Uterus (tissue), 4 donors: Measurements from ENCODE around the gene SOCS7. TPM values are rescaled to one million over a fixed set of nuclear protein-coding genes. Genes with fewer than 3 reads are reported as not detected.

Experiments
- DNase-seq, 2 donors: peaks; one replicate each; pipeline ENCODE4 v3.0.0-alpha.2; 2019 to 2020
- H3K27ac ChIP-seq, 2 donors: fragments of 200-600 bp; sonication (generic); 1 replicate in 1 of 2; 2 replicates in 1 of 2; pipeline ENCODE4 v1.5.1; 2016 to 2018
- H3K27me3 ChIP-seq, 2 donors: fragments of 200-600 bp; sonication (generic); one replicate each; pipeline ENCODE4 v1.5.1; 2018 to 2019; ENCODE audit warnings: control low read depth in 1 of 2
- H3K36me3 ChIP-seq, 2 donors: fragments of 200-600 bp; sonication (generic); one replicate each; pipeline ENCODE4 v1.5.1; 2019; ENCODE audit warnings: control low read depth in 1 of 2
- H3K4me1 ChIP-seq, 2 donors: fragments of 200-600 bp; sonication (generic); one replicate each; pipeline ENCODE4 v1.5.1; 2018 to 2019; ENCODE audit warnings: control low read depth in 1 of 2
- H3K4me3 ChIP-seq, 2 donors: fragments of 200-600 bp; sonication (generic); 1 replicate in 1 of 2; 2 replicates in 1 of 2; pipeline ENCODE4 v1.5.1; 2018 to 2019; ENCODE audit warnings: mild to moderate bottlenecking in 1 of 2
- H3K9me3 ChIP-seq, 2 donors: fragments of 200-600 bp; sonication (generic); one replicate each; pipeline ENCODE4 v1.5.1; 2019; ENCODE audit warnings: control low read depth in 1 of 2
- POLR2A ChIP-seq, 2 donors: fragments of 450-650 bp; IDR thresholded peaks; one replicate each; pipeline ENCODE4 v1.6.1; 2016; ENCODE audit warnings: antibody characterized with exemption in 2 of 2, mild to moderate bottlenecking in 1 of 2, moderate library complexity in 1 of 2
- intact Hi-C: fragments of 100-400 bp; cut with DNase I; formaldehyde crosslinking; loops from one replicate; pipeline ENCODE4 v1.15.1; 2023; ENCODE audit warnings: low total_unique reads
- total RNA-seq, 4 donors: library from RNA; depleted of rRNA in 3 of 4; stranded (reverse); fragments of >200 nt in 3 of 4; gene quantifications; one replicate each; pipeline versions ENCODE4 v1.1.0 to v1.2.4, GENCODE V29; 2014 to 2023
- TF ChIP-seq, protein P1 (sequence below), 4 experiments: fragments of 200-600 bp in 2 of 4; fragments of 450-650 bp in 2 of 4; sonication (generic) in 2 of 4; IDR thresholded peaks; one replicate each; pipeline ENCODE4 v1.5.1; 2016 to 2019; ENCODE audit warnings: antibody characterized with exemption in 4 of 4, mild to moderate bottlenecking in 2 of 4, moderate library complexity in 1 of 4
- donor health status: DM: yes; HTN: yes; CAD: no.

The SOCS7 gene
- total RNA-seq, 4 donors from 2014 or later: 2.6 to 24.5 (median 14.6) TPM

DNA sequence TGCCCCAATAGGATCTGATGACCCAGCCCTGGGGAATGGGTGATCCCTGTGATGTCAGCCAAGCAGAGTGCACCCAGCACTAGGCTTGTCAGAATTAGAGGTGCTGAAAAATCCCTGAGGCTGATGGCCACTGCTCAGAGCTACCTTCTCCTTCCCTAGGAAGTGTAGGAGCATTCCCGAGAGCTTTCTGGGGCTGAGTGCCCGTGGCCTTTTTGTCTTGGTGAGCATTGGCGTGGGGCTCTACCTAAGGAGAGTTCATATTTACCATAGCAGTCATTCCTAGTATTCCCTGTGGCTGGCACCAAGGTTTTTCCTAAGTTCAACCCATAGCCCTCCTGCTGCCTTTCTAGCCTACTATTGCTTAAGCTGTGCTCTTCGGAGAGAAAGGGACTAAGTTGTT, 54.0 kb downstream of the SOCS7 start:
- Histone ChIP-seq H3K9me3 (no peaks in the 10 kb centered on the region), H3K4me3 (no peak overlapping the region), H3K27ac (no peak overlapping the region), H3K36me3 (no peaks in the 10 kb centered on the region), H3K27me3 (no peaks in the 10 kb centered on the region), H3K4me1 (no peaks in the 10 kb centered on the region)
- TF ChIP-seq, protein P1, sequence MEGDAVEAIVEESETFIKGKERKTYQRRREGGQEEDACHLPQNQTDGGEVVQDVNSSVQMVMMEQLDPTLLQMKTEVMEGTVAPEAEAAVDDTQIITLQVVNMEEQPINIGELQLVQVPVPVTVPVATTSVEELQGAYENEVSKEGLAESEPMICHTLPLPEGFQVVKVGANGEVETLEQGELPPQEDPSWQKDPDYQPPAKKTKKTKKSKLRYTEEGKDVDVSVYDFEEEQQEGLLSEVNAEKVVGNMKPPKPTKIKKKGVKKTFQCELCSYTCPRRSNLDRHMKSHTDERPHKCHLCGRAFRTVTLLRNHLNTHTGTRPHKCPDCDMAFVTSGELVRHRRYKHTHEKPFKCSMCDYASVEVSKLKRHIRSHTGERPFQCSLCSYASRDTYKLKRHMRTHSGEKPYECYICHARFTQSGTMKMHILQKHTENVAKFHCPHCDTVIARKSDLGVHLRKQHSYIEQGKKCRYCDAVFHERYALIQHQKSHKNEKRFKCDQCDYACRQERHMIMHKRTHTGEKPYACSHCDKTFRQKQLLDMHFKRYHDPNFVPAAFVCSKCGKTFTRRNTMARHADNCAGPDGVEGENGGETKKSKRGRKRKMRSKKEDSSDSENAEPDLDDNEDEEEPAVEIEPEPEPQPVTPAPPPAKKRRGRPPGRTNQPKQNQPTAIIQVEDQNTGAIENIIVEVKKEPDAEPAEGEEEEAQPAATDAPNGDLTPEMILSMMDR (IDR thresholded peaks at IDR 0.05): no peak
- no peak for TF ChIP-seq POLR2A (IDR thresholded peaks at IDR 0.05)
- intact Hi-C loops: no loop called here
- DNase-seq: no peak

DNA sequence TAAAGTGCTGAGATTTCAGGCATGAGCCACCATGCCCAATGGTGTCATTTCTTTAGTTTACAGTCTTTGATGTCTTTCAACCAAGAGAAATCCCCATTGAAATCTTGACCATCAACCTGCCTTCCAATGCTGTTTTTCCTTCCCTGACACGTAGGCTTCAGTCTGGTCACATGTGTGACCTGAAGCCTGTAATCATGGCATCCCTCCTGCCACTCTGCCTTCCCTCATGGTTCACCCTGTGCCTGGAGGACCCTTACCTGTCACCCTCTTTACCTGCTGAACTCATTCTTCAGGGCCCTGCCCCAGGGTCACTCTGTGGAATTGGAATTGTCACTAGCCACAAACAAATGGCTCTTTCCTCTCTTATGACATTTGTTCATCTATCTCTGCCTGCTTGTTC, 58.6 kb downstream of the SOCS7 start:
- Histone ChIP-seq H3K9me3 (no peaks in the 10 kb centered on the region), H3K27ac (no peak overlapping the region), H3K27me3 (no peaks in the 10 kb centered on the region), H3K4me1 (no peaks in the 10 kb centered on the region), H3K36me3 (no peaks in the 10 kb centered on the region), H3K4me3 (no peak overlapping the region)
- intact Hi-C loops: no loop called here
- TF ChIP-seq, protein P1 (IDR thresholded peaks at IDR 0.05): no peak
- no peak for TF ChIP-seq POLR2A (IDR thresholded peaks at IDR 0.05)
- DNase-seq: no peak

DNA sequence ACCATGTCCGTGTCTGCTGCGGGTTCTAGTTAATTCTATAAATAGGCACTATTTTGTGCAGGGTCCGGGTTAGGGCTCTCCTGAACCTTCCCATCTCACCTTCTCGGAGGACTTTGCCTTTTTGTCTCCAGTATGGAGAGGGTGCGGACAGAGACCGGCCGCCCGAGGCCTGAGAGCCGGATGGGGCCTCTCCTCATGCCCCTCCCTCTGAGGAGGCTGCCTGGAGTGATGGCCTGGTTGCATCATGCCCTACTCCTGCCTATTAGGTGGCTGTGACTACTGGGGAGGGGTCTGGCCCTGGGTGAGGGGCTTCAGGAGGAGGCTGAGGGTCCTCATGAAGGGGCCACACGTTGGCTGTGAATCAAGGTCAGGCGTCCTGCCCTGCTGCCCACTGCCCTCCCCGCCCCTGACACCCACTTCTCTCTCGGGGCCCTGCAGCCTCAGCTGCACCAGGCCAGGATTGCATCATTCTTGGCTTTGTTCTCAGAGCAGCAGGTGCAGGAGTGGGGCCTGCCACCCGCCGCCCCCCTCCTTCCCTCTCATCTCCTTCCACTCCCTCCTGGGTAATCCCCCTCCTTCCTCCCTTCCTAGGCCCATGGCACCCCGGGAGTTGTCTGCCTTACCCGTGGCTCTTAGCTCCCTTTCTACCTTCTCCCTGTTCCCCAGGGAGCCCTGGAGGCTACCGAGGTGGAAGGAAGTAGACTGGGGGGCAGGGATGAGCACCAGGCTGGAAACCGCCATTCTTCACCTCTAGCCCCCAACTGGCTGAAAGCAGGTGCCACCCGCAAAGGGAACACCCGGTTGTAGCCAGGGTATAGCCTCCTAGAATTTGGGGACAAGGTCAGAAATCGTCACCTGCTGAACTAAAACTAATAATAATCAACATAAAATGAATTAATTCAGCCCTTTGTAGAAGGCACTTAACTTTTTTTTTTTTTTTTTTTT, 63.9 kb downstream of the SOCS7 start:
- no peak overlapping the region for H3K4me3 ChIP-seq
- H3K27ac ChIP-seq: no peak overlapping the region
- no peak for DNase-seq
- intact Hi-C loops: loop anchor here (5.0 kb wide), 1 partner anchor 68 kb away; no protein-coding TSS in a partner anchor
- H3K4me1 ChIP-seq: peaks cover 0 to 8% of the 10 kb centered on the region in 2 donors
- no peaks in the 10 kb centered on the region for H3K9me3 ChIP-seq
- no peaks in the 10 kb centered on the region for H3K27me3 ChIP-seq
- H3K36me3 ChIP-seq: no peaks in the 10 kb centered on the region
- TF ChIP-seq, protein P1 (IDR thresholded peaks at IDR 0.05): no peak
- TF ChIP-seq POLR2A (IDR thresholded peaks at IDR 0.05): no peak

DNA sequence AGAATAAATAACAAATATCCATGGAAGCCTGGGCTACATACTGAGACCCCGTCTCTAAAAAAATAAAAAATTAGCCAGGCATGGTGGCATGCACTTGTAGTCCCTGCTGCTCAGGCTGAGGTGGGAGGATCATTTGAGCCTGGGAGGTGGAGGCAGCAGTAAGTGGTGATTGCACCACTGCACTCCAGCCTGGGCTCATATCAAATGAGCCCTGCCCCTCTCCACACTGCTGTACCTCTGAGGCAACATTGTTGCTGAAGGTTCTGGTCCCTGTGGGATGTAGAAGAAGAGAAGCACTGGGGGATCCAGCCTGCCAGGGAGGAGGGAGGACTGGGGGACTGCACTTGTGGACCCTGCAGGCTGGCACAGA, 65.2 kb downstream of the SOCS7 start:
- H3K9me3 ChIP-seq: no peaks in the 10 kb centered on the region
- no peak overlapping the region for H3K4me3 ChIP-seq
- TF ChIP-seq POLR2A (IDR thresholded peaks at IDR 0.05): no peak
- TF ChIP-seq, protein P1 (IDR thresholded peaks at IDR 0.05): no peak
- peaks cover 0 to 21% of the 10 kb centered on the region in 2 donors for H3K4me1 ChIP-seq
- H3K27me3 ChIP-seq: no peaks in the 10 kb centered on the region
- intact Hi-C loops: loop anchor here (5.0 kb wide), 1 partner anchor 70 kb away; no protein-coding TSS in a partner anchor
- no peak overlapping the region for H3K27ac ChIP-seq
- H3K36me3 ChIP-seq: no peaks in the 10 kb centered on the region
- DNase-seq: no peak
